BLaER1 treated with 17β-estradiol and CSF1 and Interleukin-3, amounts not matched to agents 10 nM and 100 nM (cell line): ENCODE measurements around the gene CHD2.
A peak's percentile ranks its signal among the peaks of the same experiment; 100 is the strongest.

Source experiments
- H3K27ac ChIP-seq, 11 experiments: shearing (Covaris generic); formaldehyde crosslinking; 2 replicates each; pipeline ENCODE4 v1.8.1; 2022
- H3K27me3 ChIP-seq, 11 experiments: shearing (Covaris generic); formaldehyde crosslinking; 2 replicates each; pipeline ENCODE4 v1.8.1; 2022
- H3K36me3 ChIP-seq, 11 experiments: shearing (Covaris generic); formaldehyde crosslinking; 2 replicates each; pipeline ENCODE4 v1.8.1; 2022
- H3K4me1 ChIP-seq, 10 experiments: shearing (Covaris generic); formaldehyde crosslinking; 2 replicates each; pipeline ENCODE4 v1.8.1; 2022
- H3K4me2 ChIP-seq, 11 experiments: shearing (Covaris generic); formaldehyde crosslinking; 2 replicates each; pipeline ENCODE4 v1.8.1; 2022
- H3K4me3 ChIP-seq, 10 experiments: shearing (Covaris generic); formaldehyde crosslinking; 2 replicates each; pipeline ENCODE4 v1.8.1; 2022
- H3K9ac ChIP-seq, 11 experiments: shearing (Covaris generic); formaldehyde crosslinking; 2 replicates each; pipeline ENCODE4 v1.8.1; 2022
- H3K9me3 ChIP-seq, 11 experiments: shearing (Covaris generic); formaldehyde crosslinking; replicated peaks in 1 of 11; 2 replicates each; pipeline ENCODE4 v1.8.1; 2022
- H4K20me1 ChIP-seq, 11 experiments: shearing (Covaris generic); formaldehyde crosslinking; 2 replicates each; pipeline ENCODE4 v1.8.1; 2022
- Cebpa-rat ChIP-seq, 11 experiments: shearing (Covaris generic); IDR thresholded peaks; 2 replicates each; pipeline ENCODE4 v1.8.1; 2022

Gene CHD2

DNA sequence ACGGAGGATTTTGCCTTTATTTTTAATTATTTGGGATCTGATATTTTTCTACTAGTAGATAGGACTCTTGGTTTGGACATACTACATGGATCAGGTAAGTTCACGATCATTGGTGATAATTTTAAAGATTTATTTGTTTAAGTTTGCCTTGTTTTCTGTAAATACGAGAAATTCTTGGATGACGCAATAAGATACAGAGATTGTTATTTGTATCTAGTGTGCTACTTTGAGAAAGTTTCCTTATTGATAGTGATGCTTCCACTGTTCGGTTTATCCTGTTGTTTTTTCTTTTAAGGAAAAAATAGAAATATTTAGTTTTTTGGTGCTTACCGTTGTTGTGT is 577 bp downstream of the CHD2 start:
- peaks cover 9 to 41% (median 11%) of the 10 kb centered on the region in 10 experiments for H3K4me1 ChIP-seq
- H3K4me2 ChIP-seq, result peak overlapping the region; percentile 35 to 96 (median 91); a peak in 20 of 22 replicates
- H3K9me3 ChIP-seq, result peaks cover 0 to 7% (median 0%) of the 10 kb centered on the region in 11 experiments; a peak in 3 of 22 replicates
- TF ChIP-seq Cebpa-rat (IDR thresholded peaks at IDR 0.05), result peak in 1 of 11 experiments; percentile 44; a peak in 3 of 22 replicates
- peak overlapping the region; percentile 70 to 92 (median 82) for H3K4me3 ChIP-seq
- H3K27me3 ChIP-seq, result no peaks in the 10 kb centered on the region
- H3K36me3 ChIP-seq, result peaks cover 37 to 66% (median 50%) of the 10 kb centered on the region in 11 experiments
- H3K27ac ChIP-seq, result peak overlapping the region; percentile 98 to 100 (median 99)
- H3K9ac ChIP-seq, result peak overlapping the region; percentile 94 to 99 (median 98)
- H4K20me1 ChIP-seq, result peaks cover 0 to 59% (median 12%) of the 10 kb centered on the region in 11 experiments; a peak in 11 of 22 replicates

DNA sequence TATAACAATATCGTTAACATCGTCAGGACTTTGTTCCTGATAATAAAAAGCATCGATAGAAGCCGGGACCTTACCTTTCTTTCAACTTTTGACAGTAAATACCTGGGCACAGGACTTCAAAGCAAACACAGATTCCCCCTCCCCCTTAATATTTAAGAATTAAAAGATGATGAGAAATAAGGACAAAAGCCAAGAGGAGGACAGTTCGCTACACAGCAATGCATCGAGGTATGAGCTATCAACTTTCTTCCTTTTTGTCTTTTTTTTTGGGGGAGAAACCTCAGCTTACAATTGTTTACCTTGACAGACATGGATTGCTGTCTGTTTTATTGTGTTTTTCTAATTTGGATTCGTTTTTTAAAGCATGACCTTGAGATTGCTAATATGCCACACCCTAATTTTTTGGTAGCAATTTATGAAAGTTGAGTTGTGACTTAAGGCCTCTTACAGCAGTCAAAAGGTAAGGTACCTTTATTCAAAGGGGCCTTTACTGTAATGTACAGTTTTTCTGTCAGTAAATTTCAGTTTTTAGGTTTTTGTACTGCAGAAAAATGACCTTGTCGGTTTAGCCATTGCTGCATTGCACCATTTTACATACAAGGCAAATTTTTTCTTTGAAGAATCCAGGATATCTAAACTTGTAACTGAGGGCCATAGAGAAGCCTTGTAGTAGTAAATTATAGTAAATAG is 1.1 kb downstream of the CHD2 start:
- peak overlapping the region; percentile 94 to 99 (median 98) for H3K9ac ChIP-seq
- H3K4me2 ChIP-seq, result peak overlapping the region; percentile 32 to 96 (median 91); a peak in 21 of 22 replicates
- no peak for TF ChIP-seq Cebpa-rat (IDR thresholded peaks at IDR 0.05)
- H3K4me3 ChIP-seq, result peak overlapping the region; percentile 70 to 92 (median 82)
- H3K27ac ChIP-seq, result peak overlapping the region; percentile 98 to 100 (median 99)
- peaks cover 0 to 7% (median 0%) of the 10 kb centered on the region in 11 experiments; a peak in 3 of 22 replicates for H3K9me3 ChIP-seq
- peaks cover 0 to 54% (median 12%) of the 10 kb centered on the region in 11 experiments; a peak in 8 of 22 replicates for H4K20me1 ChIP-seq
- no peaks in the 10 kb centered on the region for H3K27me3 ChIP-seq
- H3K36me3 ChIP-seq, result peaks cover 35 to 64% (median 50%) of the 10 kb centered on the region in 11 experiments
- H3K4me1 ChIP-seq, result peaks cover 14 to 43% (median 16%) of the 10 kb centered on the region in 10 experiments

DNA sequence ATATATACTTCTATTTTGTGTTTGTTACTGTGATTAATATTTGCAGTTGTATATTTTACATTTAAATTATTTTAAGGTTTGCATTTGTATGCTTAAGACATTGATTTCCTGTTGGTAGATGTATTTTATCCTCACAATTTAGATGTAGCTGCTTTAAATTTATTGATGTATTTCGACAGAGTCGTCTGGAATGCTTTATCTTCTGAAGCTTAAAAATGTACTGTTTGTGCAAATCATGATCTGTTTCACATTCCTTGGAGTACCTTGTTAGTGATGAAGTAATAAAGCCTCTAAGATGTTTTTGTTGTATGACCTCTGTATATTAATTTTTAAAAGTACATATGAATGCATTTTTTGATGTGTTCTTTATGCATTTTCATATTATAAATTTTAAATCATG is 1.9 kb downstream of the CHD2 start:
- Histone ChIP-seq H3K4me3 (peak overlapping the region; percentile 70 to 92 (median 82)), H3K36me3 (peaks cover 27 to 64% (median 44%) of the 10 kb centered on the region in 11 experiments), H4K20me1 (peaks cover 0 to 46% (median 9%) of the 10 kb centered on the region in 11 experiments; a peak in 8 of 22 replicates), H3K4me2 (peak overlapping the region; percentile 53 to 96 (median 91); a peak in 18 of 22 replicates), H3K4me1 (peaks cover 22 to 43% (median 24%) of the 10 kb centered on the region in 10 experiments), H3K9ac (peak overlapping the region; percentile 94 to 99 (median 98)), H3K27ac (peak overlapping the region; percentile 98 to 100 (median 99)), H3K9me3 (peaks cover 0 to 7% (median 0%) of the 10 kb centered on the region in 11 experiments; a peak in 3 of 22 replicates), H3K27me3 (no peaks in the 10 kb centered on the region)
- TF ChIP-seq Cebpa-rat (IDR thresholded peaks at IDR 0.05), result no peak

DNA sequence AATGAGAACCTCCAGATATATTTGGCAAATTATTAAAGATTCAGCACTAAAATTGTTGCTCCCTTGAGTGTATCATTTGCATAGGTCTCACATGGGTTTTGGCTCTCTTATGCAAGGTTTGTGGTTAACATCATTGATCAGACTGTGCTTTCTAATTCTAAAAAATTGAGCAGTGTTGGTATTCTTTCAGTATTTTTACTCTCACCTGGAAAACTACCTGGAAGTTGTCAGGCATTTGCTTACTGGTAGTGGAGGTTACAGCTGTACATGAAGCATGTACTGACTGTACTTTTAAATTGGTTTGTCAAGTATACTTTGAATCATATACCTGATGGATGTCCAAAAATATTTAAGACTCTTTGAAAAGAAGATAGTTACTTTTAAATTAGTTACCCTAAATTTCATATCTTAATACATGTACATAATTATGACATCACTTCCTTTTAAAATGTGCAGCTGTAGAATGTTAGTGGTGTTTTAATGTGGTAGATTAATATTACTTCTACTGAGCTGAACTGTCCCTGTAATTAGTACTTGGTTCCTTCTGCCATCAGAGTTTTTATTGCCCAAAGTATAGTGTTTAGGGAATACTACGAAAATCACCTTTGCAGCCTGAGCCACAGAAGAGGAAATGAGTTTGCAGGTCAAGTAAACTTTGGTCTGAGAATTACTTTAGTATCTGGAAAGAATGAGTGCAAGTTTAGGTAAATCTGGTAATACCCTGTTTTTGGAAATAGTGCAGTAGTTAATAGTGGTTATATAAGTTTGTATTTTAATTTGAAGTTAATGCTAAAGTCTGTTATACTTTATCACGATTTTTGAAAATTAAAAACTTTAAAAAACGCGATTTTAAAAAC is 2.8 kb downstream of the CHD2 start:
- Histone ChIP-seq H3K36me3 (peaks cover 18 to 55% (median 34%) of the 10 kb centered on the region in 11 experiments), H3K9ac (peak overlapping the region; percentile 94 to 99 (median 98)), H3K4me1 (peaks cover 31 to 43% (median 33%) of the 10 kb centered on the region in 10 experiments), H4K20me1 (peaks cover 0 to 44% (median 9%) of the 10 kb centered on the region in 11 experiments; a peak in 8 of 22 replicates), H3K27me3 (no peaks in the 10 kb centered on the region), H3K4me3 (peak overlapping the region; percentile 70 to 92 (median 82)), H3K4me2 (peak overlapping the region; percentile 74 to 96 (median 91)), H3K9me3 (peaks cover 0 to 3% (median 0%) of the 10 kb centered on the region in 11 experiments; a peak in 2 of 22 replicates), H3K27ac (peak overlapping the region; percentile 98 to 100 (median 99))
- no peak for TF ChIP-seq Cebpa-rat (IDR thresholded peaks at IDR 0.05)

DNA sequence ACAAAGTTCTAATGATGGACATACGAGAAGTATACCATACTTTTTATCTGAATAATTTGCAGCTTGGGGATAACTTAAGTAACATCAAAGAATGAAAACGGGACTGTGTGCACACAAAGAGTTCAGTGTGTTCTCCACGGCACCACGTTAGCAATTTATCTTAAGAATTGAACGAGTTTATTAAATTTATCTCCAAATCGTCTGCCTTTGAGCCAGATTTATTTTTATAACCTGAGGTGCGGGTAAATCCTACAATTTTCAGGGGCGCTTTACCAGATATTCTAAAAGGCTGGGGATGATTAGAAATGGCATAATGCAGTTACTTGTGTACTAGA is 3.5 kb downstream of the CHD2 start:
- H3K9ac ChIP-seq, result peak overlapping the region; percentile 94 to 99 (median 98)
- peak overlapping the region; percentile 98 to 100 (median 99) for H3K27ac ChIP-seq
- no peaks in the 10 kb centered on the region for H3K27me3 ChIP-seq
- no peak for TF ChIP-seq Cebpa-rat (IDR thresholded peaks at IDR 0.05)
- H3K9me3 ChIP-seq, result peaks cover 0 to 2% (median 0%) of the 10 kb centered on the region in 11 experiments; a peak in 2 of 22 replicates
- peak overlapping the region; percentile 74 to 96 (median 91) for H3K4me2 ChIP-seq
- H4K20me1 ChIP-seq, result peaks cover 0 to 44% (median 14%) of the 10 kb centered on the region in 11 experiments; a peak in 8 of 22 replicates
- peaks cover 13 to 54% (median 28%) of the 10 kb centered on the region in 11 experiments; a peak in 20 of 22 replicates for H3K36me3 ChIP-seq
- H3K4me1 ChIP-seq, result peaks cover 38 to 43% (median 39%) of the 10 kb centered on the region in 10 experiments
- H3K4me3 ChIP-seq, result peak overlapping the region; percentile 70 to 92 (median 82)

DNA sequence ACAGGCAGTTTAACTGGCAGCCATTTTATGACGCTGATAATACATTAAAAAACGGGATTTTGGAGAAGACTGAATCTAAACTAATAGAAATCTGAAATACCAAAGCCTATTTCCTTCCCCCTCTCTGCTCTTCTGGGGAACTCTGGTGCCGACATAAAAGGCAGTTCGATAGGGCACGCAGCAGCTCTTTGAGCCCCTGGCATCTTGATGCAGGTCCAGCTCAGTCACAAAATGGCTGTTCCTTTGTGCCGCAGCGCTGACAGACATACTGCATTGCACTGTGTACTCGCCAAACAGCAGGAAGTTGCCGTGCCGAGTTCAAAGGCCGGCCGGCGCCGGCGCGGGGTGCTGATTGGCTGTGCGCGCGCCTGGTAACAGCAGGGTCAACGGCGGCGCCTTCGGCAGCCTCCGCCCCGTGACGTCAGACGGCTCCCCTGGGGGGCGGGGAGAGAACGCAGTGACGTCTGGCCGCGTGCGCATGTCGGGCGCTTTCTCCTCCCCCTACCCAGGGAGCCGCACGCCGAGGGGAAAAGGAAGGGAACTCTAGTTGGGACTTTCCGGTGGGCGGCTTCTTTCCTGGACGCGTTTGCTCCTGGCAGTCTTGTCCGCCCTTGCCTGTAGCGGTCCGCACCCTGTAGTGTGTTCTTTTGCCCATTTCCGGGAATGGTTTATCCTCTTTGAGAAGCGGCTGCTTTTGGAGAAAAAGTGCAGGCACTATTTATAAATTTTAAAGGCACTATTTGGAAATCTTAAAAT is 4.0 kb downstream of the CHD2 start:
- TF ChIP-seq Cebpa-rat (IDR thresholded peaks at IDR 0.05), result peak in 1 of 11 experiments; percentile 18; a peak in 1 of 22 replicates
- H3K27ac ChIP-seq, result peak overlapping the region; percentile 98 to 100 (median 99)
- H3K4me3 ChIP-seq, result peak overlapping the region; percentile 70 to 92 (median 82)
- H3K27me3 ChIP-seq, result no peaks in the 10 kb centered on the region
- H3K9me3 ChIP-seq, result peaks cover 0 to 2% (median 0%) of the 10 kb centered on the region in 11 experiments; a peak in 1 of 22 replicates
- H3K36me3 ChIP-seq, result peaks cover 17 to 54% (median 24%) of the 10 kb centered on the region in 11 experiments; a peak in 18 of 22 replicates
- H3K9ac ChIP-seq, result peak overlapping the region; percentile 94 to 99 (median 98)
- peak overlapping the region; percentile 83 to 99 (median 92) for H3K4me2 ChIP-seq
- peaks cover 42 to 47% (median 44%) of the 10 kb centered on the region in 10 experiments for H3K4me1 ChIP-seq
- H4K20me1 ChIP-seq, result peaks cover 0 to 44% (median 19%) of the 10 kb centered on the region in 11 experiments; a peak in 8 of 22 replicates

DNA sequence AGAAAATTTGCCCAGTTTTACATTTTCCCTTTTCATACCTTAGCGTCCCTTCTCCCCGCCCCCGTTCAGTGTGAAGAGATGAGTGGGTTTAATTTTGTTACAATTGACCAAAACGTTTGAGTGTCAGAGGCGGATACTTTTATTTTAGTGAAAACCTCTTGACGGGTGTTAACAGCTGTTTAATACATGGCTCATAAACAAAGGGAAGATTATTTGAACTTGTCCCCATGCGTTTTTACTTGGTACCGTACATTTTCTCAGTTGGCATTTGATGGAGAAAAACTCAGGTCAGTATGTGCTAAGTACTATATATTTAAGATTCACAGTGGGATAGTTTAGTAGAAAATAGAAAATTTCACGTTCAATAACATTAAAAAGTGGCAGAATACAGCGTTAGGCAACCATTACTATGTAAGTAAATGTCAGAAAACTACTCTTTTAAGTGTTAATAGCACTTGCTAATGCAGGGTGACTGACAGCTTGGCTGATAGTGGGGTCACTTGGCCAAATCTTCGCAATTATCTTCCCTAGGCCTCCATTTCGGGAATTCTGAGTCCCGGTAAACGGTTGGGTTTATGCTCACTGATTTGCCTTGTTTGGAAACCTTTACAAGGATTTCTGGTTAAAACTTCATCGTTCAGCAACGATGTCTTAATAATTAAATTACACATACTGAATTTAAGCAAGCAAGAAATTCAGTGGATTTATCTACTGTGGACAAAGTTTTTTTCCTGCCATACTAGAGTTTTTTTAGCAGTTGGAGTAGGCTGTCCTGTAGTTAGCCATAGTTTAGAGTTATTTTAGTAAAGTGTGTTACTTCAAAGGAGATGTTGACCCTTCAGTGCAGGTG is 4.8 kb downstream of the CHD2 start:
- peak overlapping the region; percentile 87 to 99 (median 98) for H3K9ac ChIP-seq
- H3K4me1 ChIP-seq, result peaks cover 44 to 53% (median 51%) of the 10 kb centered on the region in 10 experiments
- peaks cover 0 to 7% (median 0%) of the 10 kb centered on the region in 11 experiments; a peak in 2 of 22 replicates for H3K9me3 ChIP-seq
- H4K20me1 ChIP-seq, result peaks cover 0 to 42% (median 17%) of the 10 kb centered on the region in 11 experiments; a peak in 8 of 22 replicates
- peak overlapping the region; percentile 86 to 100 (median 98) for H3K27ac ChIP-seq
- no peak for TF ChIP-seq Cebpa-rat (IDR thresholded peaks at IDR 0.05)
- H3K4me2 ChIP-seq, result peak overlapping the region; percentile 82 to 99 (median 89)
- peak overlapping the region; percentile 50 to 92 (median 70) for H3K4me3 ChIP-seq
- peaks cover 23 to 62% (median 31%) of the 10 kb centered on the region in 11 experiments; a peak in 20 of 22 replicates for H3K36me3 ChIP-seq
- H3K27me3 ChIP-seq, result no peaks in the 10 kb centered on the region
